Measurements from ENCODE around the gene CARMIL1.

GRCh38 chr6:25458485-25458884 is 179.3 kb downstream of the CARMIL1 start:
- TF ChIP-seq CTCF (conservative IDR thresholded peaks at IDR 0.05 in 1 of 2, IDR thresholded peaks at IDR 0.05 in 1 of 2; ENCODE audit: extremely low read depth in 1 of 2, insufficient read depth in 1 of 2, low read depth in 1 of 2, low read length in 2 of 2) (no peak), EZH2 (IDR thresholded peaks at IDR 0.05; ENCODE audit: borderline replicate concordance, low read length) (no peak)
